ENCODE results near the gene NRN1L.

Gene NRN1L

DNA sequence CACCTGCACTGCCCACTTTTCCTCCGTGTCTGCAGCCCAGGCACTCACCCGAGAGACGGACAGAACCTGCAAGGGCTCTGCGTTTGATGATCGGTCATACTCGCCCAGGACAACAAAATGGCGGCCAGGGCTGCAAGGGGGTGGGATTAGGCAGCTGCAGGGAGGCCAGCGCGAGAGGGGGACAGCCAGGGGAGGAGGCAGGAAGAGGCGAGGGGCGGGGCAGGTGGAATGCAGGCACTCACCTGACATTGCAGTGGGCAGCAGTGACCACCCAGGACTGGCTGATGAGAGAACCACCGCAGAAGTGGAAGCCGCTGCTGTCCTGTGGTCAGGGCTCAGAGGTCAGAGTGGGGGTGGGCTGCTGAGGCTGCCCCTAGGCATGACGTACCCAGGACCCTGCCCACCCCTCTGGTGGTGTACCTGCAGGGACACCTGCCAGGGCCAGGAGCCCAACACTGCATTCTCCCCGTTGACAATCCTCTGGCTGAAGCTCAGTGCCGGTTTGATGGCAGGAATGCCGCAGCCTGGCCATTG, 46.1 kb downstream of the NRN1L start:
- H3K9me3 Mint-ChIP-seq: no peaks in the 10 kb centered on the region
- TF ChIP-seq, protein P1, sequence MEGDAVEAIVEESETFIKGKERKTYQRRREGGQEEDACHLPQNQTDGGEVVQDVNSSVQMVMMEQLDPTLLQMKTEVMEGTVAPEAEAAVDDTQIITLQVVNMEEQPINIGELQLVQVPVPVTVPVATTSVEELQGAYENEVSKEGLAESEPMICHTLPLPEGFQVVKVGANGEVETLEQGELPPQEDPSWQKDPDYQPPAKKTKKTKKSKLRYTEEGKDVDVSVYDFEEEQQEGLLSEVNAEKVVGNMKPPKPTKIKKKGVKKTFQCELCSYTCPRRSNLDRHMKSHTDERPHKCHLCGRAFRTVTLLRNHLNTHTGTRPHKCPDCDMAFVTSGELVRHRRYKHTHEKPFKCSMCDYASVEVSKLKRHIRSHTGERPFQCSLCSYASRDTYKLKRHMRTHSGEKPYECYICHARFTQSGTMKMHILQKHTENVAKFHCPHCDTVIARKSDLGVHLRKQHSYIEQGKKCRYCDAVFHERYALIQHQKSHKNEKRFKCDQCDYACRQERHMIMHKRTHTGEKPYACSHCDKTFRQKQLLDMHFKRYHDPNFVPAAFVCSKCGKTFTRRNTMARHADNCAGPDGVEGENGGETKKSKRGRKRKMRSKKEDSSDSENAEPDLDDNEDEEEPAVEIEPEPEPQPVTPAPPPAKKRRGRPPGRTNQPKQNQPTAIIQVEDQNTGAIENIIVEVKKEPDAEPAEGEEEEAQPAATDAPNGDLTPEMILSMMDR (IDR thresholded peaks at IDR 0.05; ENCODE audit: unreplicated experiment in 3 of 3): no peak
- H3K4me1 Mint-ChIP-seq: peaks cover 20% of the 10 kb centered on the region
- no peaks in the 10 kb centered on the region for H3K36me3 Mint-ChIP-seq (ENCODE audit: low read depth)
- H3K27ac Mint-ChIP-seq: no peak overlapping the region
- H3K27me3 Mint-ChIP-seq (ENCODE audit: low read depth): no peaks in the 10 kb centered on the region
- H3K4me3 Mint-ChIP-seq: no peak overlapping the region

DNA sequence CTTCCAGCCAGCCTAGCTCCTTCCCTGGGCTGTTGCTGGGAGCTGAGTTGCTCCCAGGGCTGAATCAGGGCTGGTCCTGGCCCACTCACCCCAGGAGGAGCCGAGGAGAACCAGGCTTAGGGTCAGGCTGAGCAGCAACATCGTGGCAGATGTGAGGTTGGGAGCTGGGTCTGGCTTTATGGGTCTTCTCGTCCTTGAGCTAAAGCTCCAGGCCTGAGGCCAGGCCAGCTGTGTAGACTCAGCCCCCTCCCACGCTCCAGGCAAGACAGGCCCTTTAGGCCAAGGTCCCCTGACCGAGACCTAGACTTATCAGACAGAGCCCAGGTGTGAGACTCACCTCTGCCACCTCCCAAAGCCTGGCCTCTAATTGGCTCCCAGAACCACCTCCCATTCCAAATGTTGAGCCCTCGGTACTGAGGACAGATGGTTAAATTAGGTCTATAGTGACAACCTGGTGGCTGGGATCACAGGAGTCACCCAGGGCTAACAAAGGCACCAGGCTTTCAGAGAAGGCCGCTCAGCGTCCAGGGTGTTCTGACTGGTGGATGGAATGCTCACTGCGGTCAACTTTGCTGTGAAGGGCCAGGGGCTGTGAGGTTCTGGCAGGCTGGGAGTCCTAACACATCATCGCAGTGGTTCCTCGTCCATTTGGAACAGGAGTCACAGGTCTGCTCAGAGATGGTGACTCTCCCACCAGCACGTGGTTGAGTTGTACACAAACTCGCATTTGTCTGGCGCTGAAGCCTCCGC, 47.2 kb downstream of the NRN1L start, which contains the start of gene CTRL:
Gene CTRL (minus strand): TSS at position 151 of the 750 bp plus-strand sequence. CDS start 10 bp downstream, at position 141.
- Mint-ChIP-seq H3K27me3 (ENCODE audit: low read depth) (no peaks in the 10 kb centered on the region), H3K27ac (no peak within 1 kb of the TSS), H3K9me3 (no peaks in the 10 kb centered on the region), H3K36me3 (ENCODE audit: low read depth) (no peaks in the 10 kb centered on the region), H3K4me3 (no peak within 1 kb of the TSS), H3K4me1 (peaks cover 24% of the 10 kb centered on the region)
- TF ChIP-seq, protein P1 (IDR thresholded peaks at IDR 0.05; ENCODE audit: unreplicated experiment in 3 of 3): no peak

DNA sequence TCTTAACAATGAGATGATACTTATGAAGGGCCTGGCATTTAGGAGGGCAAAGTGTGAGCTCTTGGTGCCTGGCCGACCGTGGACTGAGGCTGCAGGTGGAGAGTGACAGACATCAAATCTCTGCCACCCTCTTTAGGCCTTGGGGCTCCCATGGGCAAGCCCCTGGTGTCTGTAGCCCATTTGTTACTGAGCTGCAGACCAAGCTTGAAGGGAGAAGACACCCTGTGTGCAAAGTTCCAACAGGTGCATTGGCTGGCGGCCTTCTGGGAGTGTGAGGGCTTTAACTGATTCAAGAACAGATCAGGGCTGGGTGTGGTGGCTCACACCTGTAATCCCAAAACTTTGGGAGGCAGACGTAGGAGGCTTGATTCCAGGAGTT, 47.8 kb downstream of the NRN1L start:
- Mint-ChIP-seq H3K27ac (no peak overlapping the region), H3K27me3 (ENCODE audit: low read depth) (no peaks in the 10 kb centered on the region), H3K9me3 (no peaks in the 10 kb centered on the region), H3K4me1 (peaks cover 30% of the 10 kb centered on the region), H3K4me3 (no peak overlapping the region), H3K36me3 (ENCODE audit: low read depth) (no peaks in the 10 kb centered on the region)
- TF ChIP-seq, protein P1 (IDR thresholded peaks at IDR 0.05; ENCODE audit: unreplicated experiment in 3 of 3): no peak

DNA sequence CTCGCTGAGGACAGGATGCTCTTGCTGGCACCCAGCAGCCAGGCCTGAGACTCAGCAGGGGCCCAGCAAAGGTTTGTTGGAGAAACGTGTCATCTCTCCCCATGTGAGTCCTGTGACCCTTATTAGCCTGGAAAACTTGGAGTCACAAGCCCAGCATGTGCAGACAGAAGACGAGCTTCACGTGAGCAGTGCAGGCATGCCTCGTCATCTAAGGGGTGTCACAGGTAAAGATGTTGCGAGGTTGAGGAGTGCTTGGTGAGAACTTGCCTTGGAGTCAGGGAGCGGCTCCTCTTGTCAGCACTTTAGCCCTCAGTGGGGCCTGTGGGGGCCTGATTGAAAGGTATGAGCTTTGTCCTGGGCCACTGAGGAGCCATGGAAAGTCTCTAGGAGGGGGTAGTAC, 49.1 kb downstream of the NRN1L start:
- peaks cover 30% of the 10 kb centered on the region for H3K4me1 Mint-ChIP-seq
- H3K9me3 Mint-ChIP-seq: no peaks in the 10 kb centered on the region
- peak overlapping the region in 1 of 3 experiments; percentile 99 for H3K27ac Mint-ChIP-seq
- no peaks in the 10 kb centered on the region for H3K36me3 Mint-ChIP-seq (ENCODE audit: low read depth)
- TF ChIP-seq, protein P1 (IDR thresholded peaks at IDR 0.05; ENCODE audit: unreplicated experiment in 3 of 3): no peak
- H3K4me3 Mint-ChIP-seq: peak overlapping the region; percentile 100
- H3K27me3 Mint-ChIP-seq (ENCODE audit: low read depth): no peaks in the 10 kb centered on the region

DNA sequence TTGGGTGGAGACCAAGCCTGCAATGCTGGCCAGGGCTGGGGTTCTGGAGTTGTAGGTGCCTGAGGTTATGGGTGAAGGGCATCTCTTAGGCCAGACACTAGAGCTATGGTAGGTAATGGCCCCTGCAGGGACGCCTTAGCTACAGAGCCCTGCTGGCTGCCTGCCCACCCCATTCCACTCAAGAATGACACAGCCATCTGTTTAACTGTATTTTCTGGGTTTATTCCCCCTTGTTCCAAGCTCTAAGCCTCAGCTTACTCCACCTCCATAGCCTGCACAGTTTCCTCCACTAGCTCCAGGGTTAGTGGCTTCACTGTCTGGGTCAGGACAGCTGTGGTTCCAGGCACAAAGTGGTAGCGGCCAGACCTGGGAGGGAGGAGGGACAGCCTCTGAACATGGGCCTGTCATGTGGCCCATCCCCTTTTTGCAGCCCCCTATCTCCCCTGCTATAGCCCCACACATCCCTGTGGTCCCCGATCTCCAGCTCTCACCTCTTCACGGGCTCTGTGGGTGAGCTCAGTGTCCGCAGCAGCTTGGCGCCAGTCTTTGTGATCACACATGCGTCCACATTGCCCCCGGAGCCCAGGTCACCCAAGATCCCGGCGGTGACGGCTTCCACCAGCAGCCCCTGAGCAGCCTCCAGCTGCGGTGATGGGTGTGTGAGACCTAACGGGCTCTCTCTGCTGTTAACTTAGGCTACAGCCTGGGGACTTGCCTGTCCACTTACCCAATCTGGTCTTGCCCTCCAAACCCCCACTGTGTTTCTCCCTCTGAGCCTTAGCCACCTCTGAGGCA, 49.8 kb downstream of the NRN1L start:
- Mint-ChIP-seq H3K4me3 (peak overlapping the region; percentile 100), H3K27ac (peak overlapping the region in 2 of 3 experiments; percentile 99 to 100), H3K9me3 (no peaks in the 10 kb centered on the region), H3K36me3 (ENCODE audit: low read depth) (no peaks in the 10 kb centered on the region), H3K27me3 (ENCODE audit: low read depth) (no peaks in the 10 kb centered on the region), H3K4me1 (peaks cover 30% of the 10 kb centered on the region)
- TF ChIP-seq, protein P1 (IDR thresholded peaks at IDR 0.05; ENCODE audit: unreplicated experiment in 3 of 3): no peak
